Ecto neural progenitor cell (in vitro differentiated cells): Measurements from ENCODE around the gene GNA12.

Experiments
- DNase-seq: peaks from one replicate; pipeline ENCODE4 v3.0.0-alpha.2; 2018; ENCODE audit warnings: low spot score

Gene GNA12

GRCh38 chr7:2814946-2815874 is 28.9 kb downstream of the GNA12 start:
- DNase-seq, result no peak

GRCh38 chr7:2814186-2814945 is 29.7 kb downstream of the GNA12 start:
- DNase-seq, result no peak

- DNase-seq, result no peak
Observed at GRCh38 chr7:2813350-2814185, 30.5 kb downstream of the GNA12 start.

- no peak for DNase-seq
Observed at GRCh38 chr7:2812831-2813230, 31.3 kb downstream of the GNA12 start.

GRCh38 chr7:2812114-2812487 is 32.0 kb downstream of the GNA12 start:
- no peak for DNase-seq

- DNase-seq, result no peak
Observed at GRCh38 chr7:2811476-2812113, 32.5 kb downstream of the GNA12 start.

GRCh38 chr7:2810682-2811415 is 33.3 kb downstream of the GNA12 start:
- DNase-seq, result no peak

- no peak for DNase-seq
Observed at GRCh38 chr7:2809903-2810625, 34.0 kb downstream of the GNA12 start.

GRCh38 chr7:2808891-2809665 is 35.0 kb downstream of the GNA12 start:
- no peak for DNase-seq

GRCh38 chr7:2807845-2808772 is 36.0 kb downstream of the GNA12 start:
- no peak for DNase-seq

GRCh38 chr7:2807460-2807844 is 36.7 kb downstream of the GNA12 start:
- DNase-seq, result no peak

- no peak for DNase-seq
Observed at GRCh38 chr7:2806571-2806970, 37.5 kb downstream of the GNA12 start.

GRCh38 chr7:2805213-2805944 is 38.7 kb downstream of the GNA12 start:
- no peak for DNase-seq

GRCh38 chr7:2804227-2804763 is 39.8 kb downstream of the GNA12 start:
- DNase-seq, result no peak

GRCh38 chr7:2803755-2804154 is 40.4 kb downstream of the GNA12 start:
- DNase-seq, result no peak

GRCh38 chr7:2803342-2803692 is 40.8 kb downstream of the GNA12 start:
- DNase-seq, result no peak

GRCh38 chr7:2802504-2803341 is 41.4 kb downstream of the GNA12 start:
- no peak for DNase-seq
